EH (cell line): ENCODE measurements around the gene SOST.

ENCODE experiments used
- DNase-seq: peaks from one replicate; pipeline ENCODE4 v3.0.0-alpha.2; 2015; ENCODE audit warnings: low read depth

Gene SOST

GRCh38 chr17:43707184-43707583, 51.4 kb downstream of the SOST start:
- no peak for DNase-seq

GRCh38 chr17:43706235-43706634, 52.4 kb downstream of the SOST start:
- no peak for DNase-seq
